HG03097 (cell line): ENCODE measurements around the gene NPLOC4.
"Not testable (repeated sequence)": the region's sequence is repeated elsewhere in the genome, so short reads cannot be mapped to it uniquely, and the experiment has no call there.

Source experiments
- ATAC-seq: cut with Tn5 transposase; IDR thresholded peaks from one replicate; pipeline ENCODE4 v1.9.1; 2021; ENCODE audit not compliant: unreplicated experiment, low FRiP score

NPLOC4 gene

GRCh38 chr17:81636505-81637288, at the start of gene NPLOC4, which contains the start of gene TSPAN10:
TSS of gene NPLOC4 (minus strand) at chr17:81637112. CDS start at chr17:81636930, 182 bp downstream.
TSS of gene TSPAN10 (plus strand) at chr17:81637196. CDS start at chr17:81642413, 5,217 bp downstream.
- peak; percentile 90 for ATAC-seq

- ATAC-seq, result no peak
These were observed 49.7 kb upstream of the NPLOC4 start for GRCh38 chr17:81686614-81687013.

- no peak for ATAC-seq
These were observed 48.2 kb upstream of the NPLOC4 start for GRCh38 chr17:81685108-81685507.

- no peak for ATAC-seq
These were observed 47.6 kb upstream of the NPLOC4 start for GRCh38 chr17:81684442-81684911.

GRCh38 chr17:81683584-81684441, 46.9 kb upstream of the NPLOC4 start, which contains the start of the genes ARL16 and HGS:
TSS of gene ARL16 (minus strand) at chr17:81683797. CDS start at chr17:81683753, 44 bp downstream.
TSS of gene HGS (plus strand) at chr17:81684011. CDS start at chr17:81684067, 56 bp downstream.
- peak; percentile 85 for ATAC-seq

- ATAC-seq, result peak; percentile 9
These were observed 46.3 kb upstream of the NPLOC4 start for GRCh38 chr17:81683208-81683583.

GRCh38 chr17:81682565-81683207, 45.8 kb upstream of the NPLOC4 start:
- peak; percentile 7 for ATAC-seq

- no peak for ATAC-seq
These were observed 44.8 kb upstream of the NPLOC4 start for GRCh38 chr17:81681672-81682071.

GRCh38 chr17:81680150-81680549, 43.2 kb upstream of the NPLOC4 start:
- ATAC-seq, result no peak

GRCh38 chr17:81676906-81677305, 40.0 kb upstream of the NPLOC4 start:
- ATAC-seq, result no peak

GRCh38 chr17:81675515-81676221, 38.8 kb upstream of the NPLOC4 start:
- not testable (repeated sequence) for ATAC-seq

- no peak for ATAC-seq
These were observed 36.8 kb upstream of the NPLOC4 start for GRCh38 chr17:81673561-81674258.

GRCh38 chr17:81672954-81673353, 36.0 kb upstream of the NPLOC4 start:
- no peak for ATAC-seq

- ATAC-seq, result no peak
These were observed 35.6 kb upstream of the NPLOC4 start for GRCh38 chr17:81672504-81672903.

- no peak for ATAC-seq
These were observed 30.8 kb upstream of the NPLOC4 start for GRCh38 chr17:81667754-81668153.

GRCh38 chr17:81666342-81667191, 29.7 kb upstream of the NPLOC4 start, which contains the start of the genes CCDC137 and OXLD1:
TSS of gene CCDC137 (plus strand) at chr17:81666737. CDS start at chr17:81666767, 30 bp downstream.
TSS of gene OXLD1 (minus strand) at chr17:81666605. CDS start at chr17:81666577, 28 bp downstream.
- peak; percentile 83 for ATAC-seq

GRCh38 chr17:81666092-81666341, 29.1 kb upstream of the NPLOC4 start:
- peak; percentile 8 for ATAC-seq

- no peak for ATAC-seq
These were observed 28.5 kb upstream of the NPLOC4 start for GRCh38 chr17:81665205-81666091.
